T-helper 2 cell (primary cell): ENCODE results near the gene PTCD3.

Experiments
- DNase-seq, 5 experiments: peaks; one replicate each; pipeline versions ENCODE4 v3.0.0 to v3.0.0-alpha.2; 2012 to 2022
- total RNA-seq, 2 donors: gene quantifications; one replicate each; lab custom pipeline; 2026; lab: John Stamatoyannopoulos, UW

Gene PTCD3
- 155 to 179 reads per million in 2 donors for total RNA-seq

- DNase-seq, result peak; percentile 75 to 98 (median 91)
Measured at GRCh38 chr2:86105969-86106945, at the start of gene PTCD3. Gene PTCD3 (plus strand): TSS chr2:86106235. CDS start chr2:86106248, 13 bp downstream.

- no peak for DNase-seq
Measured at GRCh38 chr2:86056590-86057331, 49.3 kb upstream of the PTCD3 start.

GRCh38 chr2:86062043-86062442 is 44.0 kb upstream of the PTCD3 start:
- no peak for DNase-seq

GRCh38 chr2:86064006-86064405 is 42.0 kb upstream of the PTCD3 start:
- no peak for DNase-seq

GRCh38 chr2:86065512-86065911 is 40.5 kb upstream of the PTCD3 start:
- DNase-seq, result no peak

GRCh38 chr2:86066007-86066578 is 39.9 kb upstream of the PTCD3 start:
- DNase-seq, result no peak

- DNase-seq, result no peak
Measured at GRCh38 chr2:86066915-86067314, 39.1 kb upstream of the PTCD3 start.

GRCh38 chr2:86068136-86068588 is 37.9 kb upstream of the PTCD3 start:
- peak in 2 of 5 experiments; percentile 65 to 81 for DNase-seq

- no peak for DNase-seq
Measured at GRCh38 chr2:86068648-86069047, 37.4 kb upstream of the PTCD3 start.

- DNase-seq, result no peak
Measured at GRCh38 chr2:86069091-86069685, 36.8 kb upstream of the PTCD3 start.

GRCh38 chr2:86069783-86070339 is 36.2 kb upstream of the PTCD3 start:
- no peak for DNase-seq

GRCh38 chr2:86070868-86071267 is 35.2 kb upstream of the PTCD3 start:
- no peak for DNase-seq

GRCh38 chr2:86072271-86072858 is 33.7 kb upstream of the PTCD3 start:
- no peak for DNase-seq

GRCh38 chr2:86073225-86073624 is 32.8 kb upstream of the PTCD3 start:
- no peak for DNase-seq

GRCh38 chr2:86074256-86074655 is 31.8 kb upstream of the PTCD3 start:
- no peak for DNase-seq

- DNase-seq, result no peak
Measured at GRCh38 chr2:86074811-86075210, 31.2 kb upstream of the PTCD3 start.

- no peak for DNase-seq
Measured at GRCh38 chr2:86075886-86076285, 30.1 kb upstream of the PTCD3 start.

GRCh38 chr2:86078774-86079545 is 27.1 kb upstream of the PTCD3 start:
- DNase-seq, result peak in 2 of 5 experiments; percentile 23 to 65

- DNase-seq, result peak; percentile 58 to 87 (median 75)
Measured at GRCh38 chr2:86079981-86080911, 25.8 kb upstream of the PTCD3 start.

- no peak for DNase-seq
Measured at GRCh38 chr2:86081724-86082123, 24.3 kb upstream of the PTCD3 start.
